HS-5 (cell line): Measurements from ENCODE around the gene HEG1.
"Not testable (repeated sequence)": the region's sequence is repeated elsewhere in the genome, so short reads cannot be mapped to it uniquely, and the experiment has no call there.

Experiments used
- DNase-seq: peaks from one replicate; pipeline ENCODE4 v3.0.0-alpha.2; 2012; ENCODE audit warnings: low read depth

HEG1 gene

GRCh38 chr3:125055913-125056745, at the start of gene HEG1:
HEG1 (minus strand) TSS chr3:125055997; CDS start chr3:125055890, 107 bp downstream.
- no peak for DNase-seq

- no peak for DNase-seq
Measured at GRCh38 chr3:125105116-125105515, 49.3 kb upstream of the HEG1 start.

- DNase-seq: no peak
Measured at GRCh38 chr3:125104639-125105038, 48.8 kb upstream of the HEG1 start.

- no peak for DNase-seq
Measured at GRCh38 chr3:125103406-125103805, 47.6 kb upstream of the HEG1 start.

GRCh38 chr3:125102470-125102869, 46.7 kb upstream of the HEG1 start:
- no peak for DNase-seq

- DNase-seq: no peak
Measured at GRCh38 chr3:125098611-125099291, 43.0 kb upstream of the HEG1 start.

GRCh38 chr3:125090649-125091048, 34.9 kb upstream of the HEG1 start:
- DNase-seq: no peak

- DNase-seq: no peak
Measured at GRCh38 chr3:125087768-125088391, 32.1 kb upstream of the HEG1 start.

GRCh38 chr3:125085166-125085565, 29.4 kb upstream of the HEG1 start:
- DNase-seq: no peak

GRCh38 chr3:125083776-125084175, 28.0 kb upstream of the HEG1 start:
- DNase-seq: no peak

- DNase-seq: not testable (repeated sequence)
Measured at GRCh38 chr3:125082339-125082738, 26.5 kb upstream of the HEG1 start.

GRCh38 chr3:125080077-125080476, 24.3 kb upstream of the HEG1 start:
- no peak for DNase-seq

GRCh38 chr3:125079675-125080045, 23.9 kb upstream of the HEG1 start:
- DNase-seq: no peak

- no peak for DNase-seq
Measured at GRCh38 chr3:125078951-125079674, 23.3 kb upstream of the HEG1 start.

- DNase-seq: no peak
Measured at GRCh38 chr3:125077864-125078263, 22.1 kb upstream of the HEG1 start.

- no peak for DNase-seq
Measured at GRCh38 chr3:125076464-125076863, 20.7 kb upstream of the HEG1 start.

- DNase-seq: no peak
Measured at GRCh38 chr3:125075738-125076137, 19.9 kb upstream of the HEG1 start.

GRCh38 chr3:125073390-125073905, 17.7 kb upstream of the HEG1 start:
- no peak for DNase-seq

- DNase-seq: no peak
Measured at GRCh38 chr3:125072749-125073389, 17.1 kb upstream of the HEG1 start.

GRCh38 chr3:125072301-125072700, 16.5 kb upstream of the HEG1 start:
- DNase-seq: no peak

- no peak for DNase-seq
Measured at GRCh38 chr3:125069968-125070745, 14.4 kb upstream of the HEG1 start.
